ENCODE measurements around the gene CAD.

DNA sequence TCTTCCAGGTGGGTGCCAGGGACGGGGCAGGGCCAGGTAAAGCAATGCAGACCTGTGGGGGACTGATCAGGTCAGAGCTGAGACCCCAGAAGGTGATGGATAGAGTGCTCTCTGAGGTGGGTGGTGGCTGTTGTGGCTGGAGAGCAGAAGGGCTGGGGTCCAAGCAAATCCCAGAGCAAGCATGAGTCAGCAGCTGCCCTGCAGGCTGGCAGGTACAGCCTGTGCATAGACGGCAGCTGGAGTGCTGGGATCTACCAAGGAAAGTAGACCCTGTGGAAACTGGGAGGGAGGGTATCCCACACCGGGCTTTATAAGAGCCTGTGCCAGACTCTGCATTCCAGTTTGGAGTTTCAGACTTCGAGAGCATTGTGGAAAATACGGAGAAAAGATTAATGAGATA is 65.7 kb downstream of the CAD start:
- TF ChIP-seq, protein P1, sequence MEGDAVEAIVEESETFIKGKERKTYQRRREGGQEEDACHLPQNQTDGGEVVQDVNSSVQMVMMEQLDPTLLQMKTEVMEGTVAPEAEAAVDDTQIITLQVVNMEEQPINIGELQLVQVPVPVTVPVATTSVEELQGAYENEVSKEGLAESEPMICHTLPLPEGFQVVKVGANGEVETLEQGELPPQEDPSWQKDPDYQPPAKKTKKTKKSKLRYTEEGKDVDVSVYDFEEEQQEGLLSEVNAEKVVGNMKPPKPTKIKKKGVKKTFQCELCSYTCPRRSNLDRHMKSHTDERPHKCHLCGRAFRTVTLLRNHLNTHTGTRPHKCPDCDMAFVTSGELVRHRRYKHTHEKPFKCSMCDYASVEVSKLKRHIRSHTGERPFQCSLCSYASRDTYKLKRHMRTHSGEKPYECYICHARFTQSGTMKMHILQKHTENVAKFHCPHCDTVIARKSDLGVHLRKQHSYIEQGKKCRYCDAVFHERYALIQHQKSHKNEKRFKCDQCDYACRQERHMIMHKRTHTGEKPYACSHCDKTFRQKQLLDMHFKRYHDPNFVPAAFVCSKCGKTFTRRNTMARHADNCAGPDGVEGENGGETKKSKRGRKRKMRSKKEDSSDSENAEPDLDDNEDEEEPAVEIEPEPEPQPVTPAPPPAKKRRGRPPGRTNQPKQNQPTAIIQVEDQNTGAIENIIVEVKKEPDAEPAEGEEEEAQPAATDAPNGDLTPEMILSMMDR (IDR thresholded peaks at IDR 0.05; ENCODE audit: low read depth, low read length, missing input control), result no peak
- TF ChIP-seq, protein P2, sequence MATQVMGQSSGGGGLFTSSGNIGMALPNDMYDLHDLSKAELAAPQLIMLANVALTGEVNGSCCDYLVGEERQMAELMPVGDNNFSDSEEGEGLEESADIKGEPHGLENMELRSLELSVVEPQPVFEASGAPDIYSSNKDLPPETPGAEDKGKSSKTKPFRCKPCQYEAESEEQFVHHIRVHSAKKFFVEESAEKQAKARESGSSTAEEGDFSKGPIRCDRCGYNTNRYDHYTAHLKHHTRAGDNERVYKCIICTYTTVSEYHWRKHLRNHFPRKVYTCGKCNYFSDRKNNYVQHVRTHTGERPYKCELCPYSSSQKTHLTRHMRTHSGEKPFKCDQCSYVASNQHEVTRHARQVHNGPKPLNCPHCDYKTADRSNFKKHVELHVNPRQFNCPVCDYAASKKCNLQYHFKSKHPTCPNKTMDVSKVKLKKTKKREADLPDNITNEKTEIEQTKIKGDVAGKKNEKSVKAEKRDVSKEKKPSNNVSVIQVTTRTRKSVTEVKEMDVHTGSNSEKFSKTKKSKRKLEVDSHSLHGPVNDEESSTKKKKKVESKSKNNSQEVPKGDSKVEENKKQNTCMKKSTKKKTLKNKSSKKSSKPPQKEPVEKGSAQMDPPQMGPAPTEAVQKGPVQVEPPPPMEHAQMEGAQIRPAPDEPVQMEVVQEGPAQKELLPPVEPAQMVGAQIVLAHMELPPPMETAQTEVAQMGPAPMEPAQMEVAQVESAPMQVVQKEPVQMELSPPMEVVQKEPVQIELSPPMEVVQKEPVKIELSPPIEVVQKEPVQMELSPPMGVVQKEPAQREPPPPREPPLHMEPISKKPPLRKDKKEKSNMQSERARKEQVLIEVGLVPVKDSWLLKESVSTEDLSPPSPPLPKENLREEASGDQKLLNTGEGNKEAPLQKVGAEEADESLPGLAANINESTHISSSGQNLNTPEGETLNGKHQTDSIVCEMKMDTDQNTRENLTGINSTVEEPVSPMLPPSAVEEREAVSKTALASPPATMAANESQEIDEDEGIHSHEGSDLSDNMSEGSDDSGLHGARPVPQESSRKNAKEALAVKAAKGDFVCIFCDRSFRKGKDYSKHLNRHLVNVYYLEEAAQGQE (IDR thresholded peaks at IDR 0.05), result no peak
- TF ChIP-seq, protein P3, sequence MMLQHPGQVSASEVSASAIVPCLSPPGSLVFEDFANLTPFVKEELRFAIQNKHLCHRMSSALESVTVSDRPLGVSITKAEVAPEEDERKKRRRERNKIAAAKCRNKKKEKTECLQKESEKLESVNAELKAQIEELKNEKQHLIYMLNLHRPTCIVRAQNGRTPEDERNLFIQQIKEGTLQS (IDR thresholded peaks at IDR 0.05), result no peak

Measured in liver (tissue), 3 donors.